Erythroblast (primary cell): ENCODE results near the gene ZNF175.

ENCODE experiments used
- GATA1 ChIP-seq: IDR thresholded peaks from 2 replicates; pipeline ENCODE4 v1.6.1; 2011; ENCODE audit warnings: low read depth, mild to moderate bottlenecking, control low read depth, low read length, moderate library complexity
- POLR2A ChIP-seq: IDR thresholded peaks from 2 replicates; pipeline ENCODE4 v1.6.1; 2011; ENCODE audit warnings: mild to moderate bottlenecking, low read length

GRCh38 chr19:51525651-51526050, 45.4 kb upstream of the ZNF175 start:
- TF ChIP-seq POLR2A (peak; percentile 27), GATA1 (no peak)
